Upper lobe of right lung (tissue), 1 donor: ENCODE data around the gene WDR5. TPM values are rescaled to one million over a fixed set of nuclear protein-coding genes. Genes with fewer than 3 reads are reported as not detected.
A peak's percentile ranks its signal among the peaks of the same experiment; 100 is the strongest.

Experiments used
- ATAC-seq: fragments of 200-7000 bp; cut with Tn5 transposase; one replicate; pipeline ENCODE4 v1.9.1; 2020; ENCODE audit warnings: mild to moderate bottlenecking, moderate library complexity
- DNase-seq: peaks from one replicate; pipeline ENCODE4 v3.0.0-alpha.2; 2020
- H3K27ac ChIP-seq: fragments of 200-600 bp; one replicate; pipeline ENCODE4 v1.8.0; 2022
- H3K27me3 ChIP-seq: fragments of 200-600 bp; one replicate; pipeline ENCODE4 v1.8.0; 2022; ENCODE audit warnings: mild to moderate bottlenecking
- H3K36me3 ChIP-seq: fragments of 200-600 bp; one replicate; pipeline ENCODE4 v1.8.0; 2022
- H3K4me1 ChIP-seq: fragments of 200-600 bp; one replicate; pipeline ENCODE4 v1.8.0; 2022
- H3K4me3 ChIP-seq: fragments of 200-600 bp; one replicate; pipeline ENCODE4 v1.8.0; 2022; ENCODE audit warnings: mild to moderate bottlenecking
- H3K9me3 ChIP-seq: fragments of 200-600 bp; one replicate; pipeline ENCODE4 v1.8.0; 2022
- CTCF ChIP-seq: fragments of 200-600 bp; IDR thresholded peaks from one replicate; pipeline ENCODE4 v1.8.0; 2022; ENCODE audit warnings: antibody characterized with exemption
- intact Hi-C: fragments of 100-400 bp; cut with DNase I; formaldehyde crosslinking; loops from one replicate; pipeline ENCODE4 v1.11.0; 2022
- total RNA-seq: library from RNA; stranded (reverse); fragmentation: NEBNext Ultra II Directional; extraction: Animal tissue kit (Norgen Biotek cat#: 25700); gene quantifications from one replicate; pipeline ENCODE4 v1.2.1, GENCODE V29; 2021
- donor health status: DM: no; HTN: yes; CAD: no; lungs with severe emphysema.

The WDR5 gene
- total RNA-seq, 1 donor from 2014 or later: 26.6 TPM

DNA sequence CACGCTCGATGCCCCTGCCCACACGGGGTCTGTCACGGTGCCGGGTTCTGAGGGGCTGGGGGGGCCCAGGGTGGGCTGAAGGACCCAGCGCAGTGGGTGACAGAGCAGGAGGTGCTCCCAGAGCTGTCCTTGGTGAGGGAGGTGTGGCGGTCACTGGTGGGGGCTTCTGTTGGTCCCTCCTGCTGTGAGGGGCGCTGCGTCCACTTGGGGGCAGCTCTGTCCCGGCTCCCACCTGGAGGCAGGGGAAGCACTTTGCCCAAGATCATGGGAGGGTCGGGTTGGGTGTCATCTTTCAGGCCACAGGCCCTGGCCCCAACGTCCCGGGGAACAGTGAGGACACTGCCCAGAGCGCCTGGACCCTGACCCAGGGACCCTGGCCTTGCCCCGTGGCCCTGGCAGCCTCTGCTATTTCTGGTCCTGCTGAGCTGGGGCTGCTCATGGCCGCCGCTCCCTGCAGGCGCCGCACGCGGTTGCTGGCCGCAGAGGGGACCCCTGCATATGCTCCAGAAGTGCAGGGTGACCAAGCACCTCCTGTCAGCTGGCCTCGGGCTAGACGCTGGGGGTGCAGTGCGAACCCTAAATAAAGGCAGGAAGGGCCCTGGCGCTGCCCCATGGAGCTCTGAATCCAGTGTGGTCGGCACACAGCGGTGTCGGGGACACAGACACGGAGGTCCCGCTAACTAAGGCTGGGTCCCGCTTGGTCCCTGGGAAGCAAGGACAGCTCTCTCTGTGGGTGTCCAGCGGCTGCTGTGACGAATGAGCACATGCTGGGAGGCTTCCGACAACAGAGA is 40.1 kb downstream of the WDR5 start:
- Histone ChIP-seq H3K27ac (no peak overlapping the region), H3K9me3 (no peaks in the 10 kb centered on the region), H3K4me3 (no peak overlapping the region), H3K36me3 (no peaks in the 10 kb centered on the region), H3K4me1 (peaks cover 10% of the 10 kb centered on the region), H3K27me3 (peaks cover 18% of the 10 kb centered on the region)
- ATAC-seq (no peak), DNase-seq (peak; percentile 62)
- TF ChIP-seq CTCF: peak; percentile 13
- intact Hi-C loops: no loop called here

- no peak for TF ChIP-seq CTCF
- H3K27me3 ChIP-seq: peaks cover 18% of the 10 kb centered on the region
- H3K36me3 ChIP-seq: no peaks in the 10 kb centered on the region
- intact Hi-C loops: no loop called here
- no peak overlapping the region for H3K27ac ChIP-seq
- no peak for DNase-seq
- no peak overlapping the region for H3K4me3 ChIP-seq
- peaks cover 10% of the 10 kb centered on the region for H3K4me1 ChIP-seq
- H3K9me3 ChIP-seq: no peaks in the 10 kb centered on the region
- ATAC-seq: no peak
These were observed 40.7 kb downstream of the WDR5 start for GRCh38 chr9:134176599-134176968.

DNA sequence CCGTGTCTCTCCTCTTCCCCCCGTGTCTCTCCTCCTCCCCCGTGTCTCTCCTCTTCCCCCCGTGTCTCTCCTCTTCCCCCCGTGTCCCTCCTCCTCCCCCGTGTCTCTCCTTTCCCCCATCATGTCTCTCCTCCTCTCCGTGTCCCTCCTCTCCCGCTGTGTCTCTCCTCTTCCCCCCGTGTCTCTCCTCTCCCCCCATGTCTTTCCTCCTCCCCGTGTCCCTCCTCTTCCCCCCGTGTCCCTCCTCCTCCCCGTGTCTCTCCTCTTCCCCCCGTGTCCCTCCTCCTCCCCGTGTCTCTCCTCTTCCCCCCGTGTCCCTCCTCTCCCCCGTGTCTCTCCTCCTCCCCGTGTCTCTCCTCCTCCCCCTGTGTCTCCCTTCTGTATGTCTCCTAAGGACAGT is 41.3 kb downstream of the WDR5 start:
- no peak for ATAC-seq
- no peak overlapping the region for H3K27ac ChIP-seq
- H3K36me3 ChIP-seq: no peaks in the 10 kb centered on the region
- intact Hi-C loops: no loop called here
- peaks cover 18% of the 10 kb centered on the region for H3K27me3 ChIP-seq
- DNase-seq: no peak
- H3K4me1 ChIP-seq: peaks cover 10% of the 10 kb centered on the region
- no peak for TF ChIP-seq CTCF
- no peak overlapping the region for H3K4me3 ChIP-seq
- no peaks in the 10 kb centered on the region for H3K9me3 ChIP-seq

GRCh38 chr9:134177624-134178393 is 41.9 kb downstream of the WDR5 start:
- intact Hi-C loops: no loop called here
- peaks cover 18% of the 10 kb centered on the region for H3K27me3 ChIP-seq
- no peaks in the 10 kb centered on the region for H3K36me3 ChIP-seq
- H3K27ac ChIP-seq: no peak overlapping the region
- peaks cover 10% of the 10 kb centered on the region for H3K4me1 ChIP-seq
- DNase-seq (peak; percentile 60), ATAC-seq (no peak)
- no peaks in the 10 kb centered on the region for H3K9me3 ChIP-seq
- TF ChIP-seq CTCF: no peak
- no peak overlapping the region for H3K4me3 ChIP-seq

GRCh38 chr9:134178394-134178767 is 42.5 kb downstream of the WDR5 start:
- Histone ChIP-seq H3K36me3 (no peaks in the 10 kb centered on the region), H3K27ac (no peak overlapping the region), H3K4me1 (peaks cover 10% of the 10 kb centered on the region), H3K4me3 (no peak overlapping the region), H3K27me3 (peaks cover 18% of the 10 kb centered on the region), H3K9me3 (no peaks in the 10 kb centered on the region)
- intact Hi-C loops: no loop called here
- no peak for TF ChIP-seq CTCF
- ATAC-seq (no peak), DNase-seq (peak; percentile 60)
